ENCODE data around the gene ADARB2.

ADARB2 gene

GRCh38 chr10:1653321-1653720 is 84.0 kb downstream of the ADARB2 start:
- H3K27ac ChIP-seq, result no peak overlapping the region
- TF ChIP-seq ZFX (IDR thresholded peaks at IDR 0.05; ENCODE audit: borderline replicate concordance), result no peak
- TF ChIP-seq, protein P1, sequence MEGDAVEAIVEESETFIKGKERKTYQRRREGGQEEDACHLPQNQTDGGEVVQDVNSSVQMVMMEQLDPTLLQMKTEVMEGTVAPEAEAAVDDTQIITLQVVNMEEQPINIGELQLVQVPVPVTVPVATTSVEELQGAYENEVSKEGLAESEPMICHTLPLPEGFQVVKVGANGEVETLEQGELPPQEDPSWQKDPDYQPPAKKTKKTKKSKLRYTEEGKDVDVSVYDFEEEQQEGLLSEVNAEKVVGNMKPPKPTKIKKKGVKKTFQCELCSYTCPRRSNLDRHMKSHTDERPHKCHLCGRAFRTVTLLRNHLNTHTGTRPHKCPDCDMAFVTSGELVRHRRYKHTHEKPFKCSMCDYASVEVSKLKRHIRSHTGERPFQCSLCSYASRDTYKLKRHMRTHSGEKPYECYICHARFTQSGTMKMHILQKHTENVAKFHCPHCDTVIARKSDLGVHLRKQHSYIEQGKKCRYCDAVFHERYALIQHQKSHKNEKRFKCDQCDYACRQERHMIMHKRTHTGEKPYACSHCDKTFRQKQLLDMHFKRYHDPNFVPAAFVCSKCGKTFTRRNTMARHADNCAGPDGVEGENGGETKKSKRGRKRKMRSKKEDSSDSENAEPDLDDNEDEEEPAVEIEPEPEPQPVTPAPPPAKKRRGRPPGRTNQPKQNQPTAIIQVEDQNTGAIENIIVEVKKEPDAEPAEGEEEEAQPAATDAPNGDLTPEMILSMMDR (IDR thresholded peaks at IDR 0.05), result no peak

DNA sequence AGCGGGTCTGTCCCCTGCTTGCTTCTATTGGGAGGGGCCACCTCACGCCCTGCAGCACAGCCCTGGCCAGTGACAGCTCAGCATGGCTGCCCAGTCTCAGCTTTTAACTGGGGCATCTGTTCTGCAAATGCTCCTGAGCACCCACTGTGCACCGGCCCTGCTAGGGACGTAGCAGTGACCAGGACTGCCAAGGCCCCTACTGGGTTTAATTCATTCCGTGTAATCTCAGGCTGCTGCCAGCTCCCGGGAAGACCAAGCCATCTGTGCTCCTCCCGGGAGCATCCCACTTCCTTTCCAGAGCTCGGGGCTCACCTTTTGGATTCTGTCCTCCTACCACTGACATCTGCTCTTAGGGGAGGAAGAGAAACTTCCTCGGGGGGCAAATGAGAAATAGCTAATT is 85.2 kb downstream of the ADARB2 start:
- no peak overlapping the region for H3K27ac ChIP-seq
- no peak for TF ChIP-seq ZFX (IDR thresholded peaks at IDR 0.05; ENCODE audit: borderline replicate concordance)
- TF ChIP-seq, protein P1 (IDR thresholded peaks at IDR 0.05), result no peak

DNA sequence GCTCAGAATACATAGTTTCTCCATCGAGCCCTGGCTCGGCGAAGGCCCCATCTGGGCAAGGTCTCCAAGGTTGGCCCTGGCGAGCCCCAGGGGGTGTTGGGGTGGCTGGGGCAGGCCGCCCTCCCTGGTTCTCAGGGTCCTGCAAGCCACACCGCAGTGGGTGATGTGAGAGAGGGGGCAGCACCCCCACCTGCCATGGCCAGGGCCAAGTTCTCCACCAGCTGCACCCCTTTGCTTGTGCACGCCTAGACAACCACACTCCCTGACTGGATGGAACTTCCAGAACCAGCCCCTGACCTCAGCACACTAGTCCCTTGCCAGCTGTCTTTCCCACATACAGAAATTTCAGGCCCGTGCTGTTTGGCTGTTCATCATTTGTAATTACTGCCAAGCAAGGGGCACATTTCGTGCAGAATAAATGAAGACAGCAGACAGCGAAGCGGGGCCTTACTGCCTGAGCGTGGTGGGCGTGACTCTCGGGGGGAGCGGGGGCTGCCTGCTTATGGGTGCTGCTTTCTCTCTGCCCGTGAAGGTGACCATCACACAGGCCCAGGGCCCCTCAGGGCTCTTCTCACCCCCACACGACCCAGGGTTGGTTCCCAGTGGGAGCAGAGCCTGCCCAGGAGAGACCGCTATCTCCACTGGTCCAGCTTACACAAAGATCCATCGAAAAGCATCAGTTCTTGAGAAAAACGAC is 85.9 kb downstream of the ADARB2 start:
- TF ChIP-seq, protein P1 (IDR thresholded peaks at IDR 0.05), result no peak
- no peak for TF ChIP-seq ZFX (IDR thresholded peaks at IDR 0.05; ENCODE audit: borderline replicate concordance)
- H3K27ac ChIP-seq, result no peak overlapping the region

GRCh38 chr10:1650542-1651269 is 86.6 kb downstream of the ADARB2 start:
- no peak for TF ChIP-seq ZFX (IDR thresholded peaks at IDR 0.05; ENCODE audit: borderline replicate concordance)
- TF ChIP-seq, protein P1 (IDR thresholded peaks at IDR 0.05), result no peak
- no peak overlapping the region for H3K27ac ChIP-seq

GRCh38 chr10:1648648-1649047 is 88.7 kb downstream of the ADARB2 start:
- H3K27ac ChIP-seq, result no peak overlapping the region
- TF ChIP-seq ZFX (IDR thresholded peaks at IDR 0.05; ENCODE audit: borderline replicate concordance), result no peak
- TF ChIP-seq, protein P1 (IDR thresholded peaks at IDR 0.05), result no peak

- TF ChIP-seq, protein P1 (IDR thresholded peaks at IDR 0.05), result no peak
- no peak for TF ChIP-seq ZFX (IDR thresholded peaks at IDR 0.05; ENCODE audit: borderline replicate concordance)
- no peak overlapping the region for H3K27ac ChIP-seq
Observed at GRCh38 chr10:1646332-1646731, 91.0 kb downstream of the ADARB2 start.

DNA sequence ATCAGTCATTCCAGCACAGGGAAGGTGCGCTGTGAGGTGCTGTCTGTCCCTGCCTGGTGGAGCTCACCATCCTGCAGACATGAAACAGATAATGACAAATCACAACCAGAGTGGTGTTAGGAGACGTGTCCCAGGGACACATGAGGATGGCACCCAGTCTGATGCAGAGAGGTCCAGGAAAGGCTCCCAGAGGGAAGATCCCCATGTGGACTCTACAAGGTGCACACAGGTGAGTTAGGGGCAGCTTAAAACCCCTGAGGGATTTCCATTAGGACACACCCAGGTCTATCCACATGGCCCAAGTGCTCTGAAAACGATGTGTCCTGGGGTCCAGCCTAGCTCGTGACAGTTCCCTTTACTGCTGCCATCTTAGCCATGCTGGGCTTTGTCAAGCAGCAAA is 91.4 kb downstream of the ADARB2 start:
- TF ChIP-seq, protein P1 (IDR thresholded peaks at IDR 0.05), result no peak
- no peak for TF ChIP-seq ZFX (IDR thresholded peaks at IDR 0.05; ENCODE audit: borderline replicate concordance)
- no peak overlapping the region for H3K27ac ChIP-seq
